Embryonic facial prominence (tissue), 1 donor: ENCODE results near the gene TTLL5.

Source experiments
- DNase-seq: peaks from one replicate; pipeline ENCODE4 v3.0.0-alpha.2; 2016; ENCODE audit errors: extremely low spot score

Gene TTLL5

DNA sequence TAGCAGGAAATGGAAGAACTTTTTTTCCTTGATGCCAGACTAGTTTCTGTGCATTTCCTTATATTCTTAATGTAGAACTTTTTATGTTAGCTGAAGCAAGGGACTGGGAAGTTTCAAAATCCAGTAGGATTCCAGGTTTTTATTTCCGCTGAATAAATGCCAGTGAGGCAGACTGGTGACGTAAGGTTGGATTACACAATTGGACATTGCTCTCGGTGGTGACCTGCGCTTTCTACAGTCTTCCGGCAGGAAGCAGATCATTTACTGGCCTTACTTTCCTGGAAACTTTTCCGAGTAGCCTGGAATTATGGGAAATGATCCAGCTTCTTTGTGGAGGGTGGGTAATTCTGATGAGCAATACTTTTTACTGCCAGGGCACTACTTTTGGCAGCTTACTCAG is 328.1 kb downstream of the TTLL5 start:
- no peak for DNase-seq

DNA sequence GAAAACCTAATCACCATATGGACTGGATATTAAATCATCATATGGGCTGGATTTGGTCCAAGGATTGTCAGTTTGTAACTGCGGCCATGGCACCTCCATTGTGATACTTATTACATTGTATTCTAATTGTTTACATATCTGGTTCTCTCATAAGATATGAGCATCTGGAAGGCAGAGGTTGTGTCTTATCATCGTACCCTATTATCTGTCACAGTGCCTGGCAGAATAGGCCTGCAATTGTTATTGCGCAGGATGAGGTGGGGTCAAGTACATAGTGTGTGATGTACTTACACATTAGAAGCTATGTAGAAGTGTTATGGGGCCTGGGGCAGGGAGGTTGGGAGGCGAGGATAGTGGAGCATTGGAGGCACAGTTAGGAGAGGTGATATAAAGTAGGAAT is 329.3 kb downstream of the TTLL5 start:
- DNase-seq, result no peak

DNA sequence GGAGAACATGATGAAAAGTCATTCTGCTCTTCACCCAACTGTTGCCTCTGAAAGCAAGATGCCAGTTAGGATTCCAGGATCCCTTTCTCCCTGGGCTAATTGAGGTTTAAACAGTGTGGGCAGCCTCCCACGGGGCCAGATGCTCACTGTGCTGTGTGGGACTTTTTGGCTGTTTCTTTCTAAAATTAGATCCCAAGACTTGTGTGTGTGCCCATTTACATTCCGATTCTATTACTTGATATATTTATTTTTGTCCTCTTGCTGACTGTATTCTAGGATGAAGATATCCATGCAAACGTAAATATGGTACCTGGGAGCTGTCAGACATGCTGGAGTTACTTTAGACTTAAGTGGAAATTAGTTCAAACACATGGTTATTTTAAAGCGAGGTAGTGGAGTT is 330.7 kb downstream of the TTLL5 start:
- DNase-seq, result no peak

DNA sequence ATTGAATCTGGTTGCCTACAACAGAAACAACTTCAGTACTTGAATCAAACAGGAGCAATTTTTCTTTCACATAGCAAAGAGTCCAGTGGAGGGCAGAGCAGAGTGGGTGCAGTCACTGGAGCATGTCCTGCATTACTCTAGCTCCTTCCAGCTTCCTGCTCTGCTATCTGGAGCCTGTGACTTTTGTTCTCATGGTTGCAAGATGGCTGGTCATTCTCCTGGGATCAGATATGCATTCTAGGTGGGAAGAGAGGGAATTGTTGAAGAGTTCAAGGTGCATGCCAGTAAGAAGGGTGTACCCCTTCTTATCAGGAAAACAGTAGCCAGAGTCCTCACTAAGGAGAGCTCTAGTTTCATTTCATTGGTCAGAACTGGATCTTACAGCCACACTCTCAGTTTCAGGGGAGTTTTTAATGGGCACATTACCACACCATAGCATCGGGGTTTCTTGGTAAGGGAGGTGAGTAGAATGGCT is 332.6 kb downstream of the TTLL5 start:
- no peak for DNase-seq

DNA sequence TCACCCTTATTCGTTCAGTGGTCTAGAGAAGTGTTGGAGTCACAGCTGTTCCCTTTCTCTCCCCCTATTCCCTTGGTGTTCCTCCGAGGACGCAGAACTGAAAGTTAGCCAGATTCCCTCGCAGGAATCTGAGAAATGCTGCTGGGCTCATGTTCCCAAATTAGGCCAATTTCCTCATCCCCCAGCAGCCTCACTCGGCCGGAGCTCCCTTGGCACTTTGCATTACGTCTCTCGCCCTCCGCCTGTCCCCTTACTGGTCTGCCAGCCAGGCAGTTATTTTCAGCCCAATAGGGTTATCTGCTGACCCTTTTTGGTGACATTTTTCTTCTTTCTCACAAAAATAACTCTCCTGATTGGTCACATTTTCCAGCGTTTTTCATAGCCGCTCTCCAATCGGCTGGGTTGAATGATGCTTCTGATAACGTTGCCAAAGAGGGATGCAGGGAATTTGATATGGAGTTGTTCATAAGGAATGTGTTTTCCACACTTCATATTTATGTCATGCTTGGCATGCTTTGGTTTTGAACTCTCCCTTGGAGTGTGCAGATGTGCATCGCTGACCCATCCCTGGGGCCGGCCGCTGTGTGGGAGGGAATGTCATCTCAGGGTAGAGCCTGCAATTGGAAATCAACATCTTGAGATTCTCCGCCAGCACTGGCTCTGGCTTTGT is 334.5 kb downstream of the TTLL5 start:
- no peak for DNase-seq

DNA sequence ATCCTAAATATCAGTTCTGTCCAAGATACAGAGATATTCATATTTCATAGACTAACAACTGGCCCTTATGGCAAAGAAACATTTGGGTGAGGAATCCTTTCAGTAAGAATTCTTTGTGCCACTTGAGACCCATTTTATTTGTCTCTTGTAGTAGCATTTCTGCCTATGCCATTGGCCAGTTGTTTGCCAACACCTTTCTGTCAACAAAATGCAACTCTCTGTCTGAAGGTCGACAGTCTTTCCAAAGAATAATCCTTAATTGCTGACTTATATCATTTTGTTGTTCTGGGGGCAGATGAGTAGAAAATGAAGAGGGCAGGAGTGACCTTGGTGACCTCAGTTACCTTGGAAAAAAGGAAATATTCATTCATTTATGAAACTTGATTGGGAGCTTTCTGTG is 335.4 kb downstream of the TTLL5 start:
- no peak for DNase-seq

DNA sequence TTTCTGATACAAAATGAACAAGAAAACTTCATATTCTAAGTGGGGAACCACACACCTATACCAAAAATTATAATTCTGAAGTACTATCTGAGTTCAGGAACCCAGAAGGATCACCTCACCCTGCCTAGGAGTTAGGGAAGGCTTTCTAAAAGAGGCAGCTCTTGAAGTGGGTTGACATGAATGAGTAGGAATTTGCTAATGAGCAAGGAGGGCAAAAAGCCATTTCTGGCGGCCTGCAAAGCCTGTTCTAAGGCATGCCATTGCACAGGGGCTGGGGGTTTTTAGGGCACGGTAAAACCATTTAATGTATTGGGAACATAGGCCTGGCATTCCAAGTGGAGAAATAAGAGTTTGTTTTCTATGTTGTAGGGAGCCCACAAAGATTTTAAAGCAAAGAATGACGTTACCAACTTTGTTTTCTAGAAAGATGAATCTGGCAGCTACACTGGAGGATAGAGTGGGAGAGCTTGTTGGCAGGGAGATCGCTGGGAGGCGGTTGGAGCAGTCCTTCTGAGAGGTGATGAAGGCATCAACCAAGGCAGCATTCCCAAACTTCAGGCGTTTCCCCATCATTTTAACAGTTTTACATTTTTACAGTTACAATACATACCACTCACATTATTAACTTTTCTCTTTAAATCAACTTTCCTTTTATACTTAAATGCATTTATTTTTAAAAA is 338.6 kb downstream of the TTLL5 start:
- no peak for DNase-seq

DNA sequence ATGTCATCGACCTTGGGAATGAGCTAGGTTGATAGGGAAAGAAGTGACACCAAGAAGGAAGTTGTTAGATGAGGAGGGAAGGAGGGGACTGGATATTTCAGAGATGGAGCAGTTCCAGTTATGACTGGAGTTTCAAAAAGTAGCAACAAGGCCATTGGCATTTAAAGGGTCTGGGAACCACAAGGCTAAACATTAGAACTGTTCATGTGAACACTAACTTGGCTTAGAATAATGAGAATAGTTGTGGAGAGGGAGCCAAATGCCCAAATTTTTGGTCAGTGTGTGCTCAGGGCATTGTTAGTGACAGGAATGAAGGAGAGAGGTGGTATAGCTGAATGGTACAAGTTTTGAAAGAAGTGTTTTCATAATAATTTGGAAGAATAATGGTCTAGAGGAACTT is 341.3 kb downstream of the TTLL5 start:
- no peak for DNase-seq
